H1 (cell line): ENCODE data around the gene CCDC178. TPM values are rescaled to one million over a fixed set of nuclear protein-coding genes. Genes with fewer than 3 reads are reported as not detected.

ENCODE experiments used
- CREB1 ChIP-seq: IDR thresholded peaks from 2 replicates; pipeline ENCODE4 v1.6.1; 2012; ENCODE audit warnings: inconsistent platforms
- KDM1A ChIP-seq: fragments of 200-600, 300-600 bp; sonication (generic); IDR thresholded peaks from 2 replicates; pipeline ENCODE4 v1.7.1; 2016; ENCODE audit warnings: mild to moderate bottlenecking, low read length, borderline replicate concordance
- KDM5A ChIP-seq: fragments of 200-600 bp; IDR thresholded peaks from 2 replicates; pipeline ENCODE4 v1.7.1; 2012; ENCODE audit warnings: mild to moderate bottlenecking, low read length, inconsistent platforms, mixed read lengths
- RXRA ChIP-seq: IDR thresholded peaks from 2 replicates; pipeline ENCODE4 v1.6.1; 2011; ENCODE audit warnings: low read depth, mild to moderate bottlenecking, low read length, moderate library complexity; ENCODE audit not compliant: insufficient read depth
- TAF7 ChIP-seq: optimal IDR thresholded peaks from 2 replicates; pipeline ENCODE3; 2011; ENCODE audit warnings: low read depth, mild to moderate bottlenecking, inconsistent platforms, low read length, moderate library complexity, borderline replicate concordance
- polyA plus RNA-seq, 7 experiments: library from polyadenylated mRNA; depleted of rRNA in 3 of 7; stranded (reverse) in 5 of 7; unstranded in 2 of 7; fragments of >200 nt in 5 of 7; fragments of 200-250 nt in 2 of 7; gene quantifications; 1 replicate in 5 of 7; 2 replicates in 1 of 7; 4 replicates in 1 of 7; pipeline versions ENCODE4 v1.2.1 to v1.2.3, GENCODE V29; 2011 to 2013; ENCODE audit warnings: missing spikeins in 2 of 7, mixed read lengths in 2 of 7
- total RNA-seq: library from RNA; stranded (reverse); fragmentation: NEBNext Ultra II Directional; extraction: Animal tissue kit (Norgen Biotek cat#: 25700); gene quantifications from 2 replicates; pipeline ENCODE4 v1.2.1, GENCODE V29; 2021

CCDC178 gene
- total and polyA plus RNA-seq, 2 of the 8 experiments (the other 6 are each of a cell fraction or from before 2014, with no cell fraction given), result not detected

- TF ChIP-seq KDM1A, result no peak
- TF ChIP-seq RXRA, result no peak
- TF ChIP-seq KDM5A, result no peak
- TF ChIP-seq TAF7, result no peak
- no peak for TF ChIP-seq CREB1
Observed at GRCh38 chr18:33115917-33116316, 324.6 kb downstream of the CCDC178 start (continued).
